K562 (cell line): Measurements from ENCODE around the gene ANAPC16. TPM values are rescaled to one million over a fixed set of nuclear protein-coding genes. Genes with fewer than 3 reads are reported as not detected.

Experiments
- ATF4 ChIP-seq: fragments of 450-650 bp; formaldehyde crosslinking; IDR thresholded peaks from 2 replicates; pipeline ENCODE4 v1.4.0; 2022; ENCODE audit warnings: mild to moderate bottlenecking, moderate library complexity
- CTCFL ChIP-seq: IDR thresholded peaks from 2 replicates; pipeline ENCODE4 v1.6.1; 2011; ENCODE audit warnings: borderline replicate concordance, low read depth, mild to moderate bottlenecking, moderate library complexity, low read length; ENCODE audit not compliant: insufficient read depth, poor library complexity, severe bottlenecking
- EHMT2 ChIP-seq: fragments of 450-650 bp; IDR thresholded peaks from 2 replicates; pipeline ENCODE4 v1.6.1; 2018; ENCODE audit warnings: antibody characterized with exemption
- GABPA ChIP-seq: fragments of 200-800 bp; sonication (Bioruptor generic); conservative IDR thresholded peaks from 2 replicates; pipeline ENCODE4 v1.6.1; 2016; ENCODE audit warnings: low read depth, missing genetic modification characterization, missing compliant biosample characterization
- GTF2B ChIP-seq: IDR thresholded peaks from 2 replicates; pipeline ENCODE4 v1.6.1; 2011; ENCODE audit not compliant: insufficient read length; ENCODE audit errors: extremely low read depth
- KLF10 ChIP-seq: fragments of 250-450 bp; sonication (Bioruptor Pico); IDR thresholded peaks from 2 replicates; pipeline ENCODE4 v1.6.1; 2021; ENCODE audit warnings: matching md5 sums
- PHB ChIP-seq: fragments of 250-450 bp; sonication (Bioruptor Pico); IDR thresholded peaks from 2 replicates; pipeline ENCODE4 v1.5.0; 2021
- POLR2B ChIP-seq: fragments of 450-650 bp; IDR thresholded peaks from 2 replicates; pipeline ENCODE4 v1.6.1; 2018; ENCODE audit warnings: low read depth; ENCODE audit not compliant: partially characterized antibody
- RBM34 ChIP-seq: fragments of 200-400 bp; formaldehyde crosslinking; IDR thresholded peaks from 2 replicates; pipeline ENCODE4 v1.6.1; 2018; ENCODE audit warnings: low read length, borderline replicate concordance; ENCODE audit not compliant: insufficient read depth
- SMAD3 ChIP-seq: fragments of 450-650 bp; formaldehyde crosslinking; conservative IDR thresholded peaks from 2 replicates; pipeline ENCODE4 v1.4.0; 2020; ENCODE audit warnings: mild to moderate bottlenecking
- STAG1 ChIP-seq: sonication (generic); formaldehyde crosslinking; IDR thresholded peaks from 2 replicates; pipeline ENCODE4 v1.5.0; 2020; ENCODE audit warnings: missing genetic modification reagents, borderline replicate concordance
- TEAD1 ChIP-seq, 2 experiments: fragments of 450-650 bp in 1 of 2; sonication (generic) in 1 of 2; formaldehyde crosslinking; IDR thresholded peaks; 2 replicates each; pipeline versions ENCODE4 v1.4.0 to v1.8.0; 2020 to 2022; ENCODE audit warnings: mild to moderate bottlenecking in 2 of 2, missing genetic modification reagents in 1 of 2
- TFAP4 ChIP-seq: sonication (generic); formaldehyde crosslinking; IDR thresholded peaks from 2 replicates; pipeline ENCODE4 v1.8.0; 2022; ENCODE audit warnings: missing genetic modification reagents, mild to moderate bottlenecking, moderate library complexity, borderline replicate concordance
- ZNF239 ChIP-seq: fragments of 250-450 bp; sonication (Bioruptor Pico); IDR thresholded peaks from 2 replicates; pipeline ENCODE4 v1.4.0; 2020; ENCODE audit warnings: mild to moderate bottlenecking
- ZNF584 ChIP-seq: fragments of 200-800 bp; sonication (Bioruptor generic); IDR thresholded peaks from 2 replicates; pipeline ENCODE4 v1.6.1; 2016; ENCODE audit warnings: low read depth, mild to moderate bottlenecking, missing genetic modification characterization, missing compliant biosample characterization
- ZNF740 ChIP-seq, 3 experiments: fragments of 200-800 bp in 1 of 3; sonication (Bioruptor generic) in 1 of 3; sonication (generic) in 1 of 3; formaldehyde crosslinking in 1 of 3; IDR thresholded peaks; 2 replicates each; pipeline versions ENCODE4 v1.6.1 to v1.8.0; 2016 to 2022; ENCODE audit warnings: mild to moderate bottlenecking in 2 of 3, missing compliant biosample characterization in 2 of 3, missing genetic modification characterization in 2 of 3, missing genetic modification reagents in 1 of 3
- ZNF785 ChIP-seq: fragments of 250-450 bp; sonication (Bioruptor Pico); IDR thresholded peaks from 2 replicates; pipeline ENCODE4 v1.4.0; 2020; ENCODE audit warnings: mild to moderate bottlenecking
- polyA plus RNA-seq, 8 experiments: library from polyadenylated mRNA; depleted of rRNA in 4 of 8; stranded (reverse) in 5 of 8; unstranded in 3 of 8; fragments of >200 nt; fragmentation: Nextera tagmentation in 2 of 8; fragmentation: Illumina TruSeq in 1 of 8; extraction: Ambion mirVana in 2 of 8; extraction: Trizol in 1 of 8; gene quantifications; 2 replicates each; pipeline versions ENCODE4 v1.2.1 to v1.2.3, GENCODE V29; 2011 to 2014; ENCODE audit warnings: inconsistent platforms in 1 of 8, missing spikeins in 1 of 8
- total RNA-seq, 7 experiments: library from RNA; depleted of rRNA in 6 of 7; stranded (reverse); fragments of >200 nt in 6 of 7; fragmentation: Illumina TruSeq in 2 of 7; extraction: Trizol in 2 of 7; gene quantifications; 2 replicates each; pipeline versions ENCODE4 v1.2.1 to v1.2.3, GENCODE V29; 2011 to 2021; ENCODE audit warnings: low replicate concordance in 1 of 7
- TF ChIP-seq, protein P1 (sequence below): fragments of 450-650 bp; IDR thresholded peaks from 2 replicates; pipeline ENCODE4 v1.6.1; 2016; ENCODE audit warnings: borderline replicate concordance

The ANAPC16 gene
- total and polyA plus RNA-seq, 9 of the 15 experiments (the other 6 are each of a cell fraction or from before 2014, with no cell fraction given): 42.6 to 208 (median 108) TPM

GRCh38 chr10:72215611-72216549 lies at the start of gene ANAPC16, which contains the start of gene ASCC1 (continued):
- peak; percentile 43 for TF ChIP-seq GABPA (tag)
- peak; percentile 99 for TF ChIP-seq POLR2B
- TF ChIP-seq, protein P1, sequence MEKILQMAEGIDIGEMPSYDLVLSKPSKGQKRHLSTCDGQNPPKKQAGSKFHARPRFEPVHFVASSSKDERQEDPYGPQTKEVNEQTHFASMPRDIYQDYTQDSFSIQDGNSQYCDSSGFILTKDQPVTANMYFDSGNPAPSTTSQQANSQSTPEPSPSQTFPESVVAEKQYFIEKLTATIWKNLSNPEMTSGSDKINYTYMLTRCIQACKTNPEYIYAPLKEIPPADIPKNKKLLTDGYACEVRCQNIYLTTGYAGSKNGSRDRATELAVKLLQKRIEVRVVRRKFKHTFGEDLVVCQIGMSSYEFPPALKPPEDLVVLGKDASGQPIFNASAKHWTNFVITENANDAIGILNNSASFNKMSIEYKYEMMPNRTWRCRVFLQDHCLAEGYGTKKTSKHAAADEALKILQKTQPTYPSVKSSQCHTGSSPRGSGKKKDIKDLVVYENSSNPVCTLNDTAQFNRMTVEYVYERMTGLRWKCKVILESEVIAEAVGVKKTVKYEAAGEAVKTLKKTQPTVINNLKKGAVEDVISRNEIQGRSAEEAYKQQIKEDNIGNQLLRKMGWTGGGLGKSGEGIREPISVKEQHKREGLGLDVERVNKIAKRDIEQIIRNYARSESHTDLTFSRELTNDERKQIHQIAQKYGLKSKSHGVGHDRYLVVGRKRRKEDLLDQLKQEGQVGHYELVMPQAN: peak; percentile 79
- TF ChIP-seq RBM34: no peak
- TF ChIP-seq SMAD3 (CRISPR knock-in tag): no peak
- peak; percentile 4 to 90; a peak in 2 of 4 replicates for TF ChIP-seq TEAD1 (CRISPR knock-in tag; IDR thresholded peaks at IDR 0.05)
- TF ChIP-seq PHB (CRISPR knock-in tag): no peak
- no peak for TF ChIP-seq CTCFL
- no peak for TF ChIP-seq KLF10 (CRISPR knock-in tag)
- no peak for TF ChIP-seq EHMT2
- TF ChIP-seq ATF4 (CRISPR knock-in tag): peak; percentile 51; the same call in 1 of the 2 replicates
- peak; percentile 96 for TF ChIP-seq ZNF740 (CRISPR knock-in tag; IDR thresholded peaks at IDR 0.05)
- TF ChIP-seq ZNF740 (tag; IDR thresholded peaks at IDR 0.05): peak in 1 of 2 experiments; percentile 81; a peak in 2 of 4 replicates
- TF ChIP-seq GTF2B: no peak
- TF ChIP-seq ZNF785 (CRISPR knock-in tag): no peak
- TF ChIP-seq ZNF584: no peak
- TF ChIP-seq TFAP4 (CRISPR knock-in tag): peak; percentile 96
- no peak for TF ChIP-seq STAG1 (CRISPR knock-in tag)
- no peak for TF ChIP-seq ZNF239 (CRISPR knock-in tag)
